GM13977 (cell line): ENCODE data around the gene AMBRA1.

Source experiments
- DNase-seq: peaks from one replicate; pipeline ENCODE4 v3.0.0; 2012; ENCODE audit warnings: low spot score
- in situ Hi-C: fragments of 300-500 bp; cut with MboI; formaldehyde crosslinking; loops from one replicate; pipeline ENCODE4 v1.12.0; 2022; ENCODE audit warnings: low sequenced_read_pairs, low pct_unique_long_range_greater_than_20kb, mixed read lengths, inconsistent platforms; ENCODE audit not compliant: unreplicated experiment
- TF ChIP-seq, protein P1 (sequence below): IDR thresholded peaks from 2 replicates; pipeline ENCODE4 v1.5.1; 2012; ENCODE audit warnings: mild to moderate bottlenecking, control low read depth; ENCODE audit not compliant: insufficient read depth; ENCODE audit errors: extremely low read depth, missing control alignments

Gene AMBRA1

GRCh38 chr11:46426233-46426991, 167.4 kb downstream of the AMBRA1 start:
- TF ChIP-seq, protein P1, sequence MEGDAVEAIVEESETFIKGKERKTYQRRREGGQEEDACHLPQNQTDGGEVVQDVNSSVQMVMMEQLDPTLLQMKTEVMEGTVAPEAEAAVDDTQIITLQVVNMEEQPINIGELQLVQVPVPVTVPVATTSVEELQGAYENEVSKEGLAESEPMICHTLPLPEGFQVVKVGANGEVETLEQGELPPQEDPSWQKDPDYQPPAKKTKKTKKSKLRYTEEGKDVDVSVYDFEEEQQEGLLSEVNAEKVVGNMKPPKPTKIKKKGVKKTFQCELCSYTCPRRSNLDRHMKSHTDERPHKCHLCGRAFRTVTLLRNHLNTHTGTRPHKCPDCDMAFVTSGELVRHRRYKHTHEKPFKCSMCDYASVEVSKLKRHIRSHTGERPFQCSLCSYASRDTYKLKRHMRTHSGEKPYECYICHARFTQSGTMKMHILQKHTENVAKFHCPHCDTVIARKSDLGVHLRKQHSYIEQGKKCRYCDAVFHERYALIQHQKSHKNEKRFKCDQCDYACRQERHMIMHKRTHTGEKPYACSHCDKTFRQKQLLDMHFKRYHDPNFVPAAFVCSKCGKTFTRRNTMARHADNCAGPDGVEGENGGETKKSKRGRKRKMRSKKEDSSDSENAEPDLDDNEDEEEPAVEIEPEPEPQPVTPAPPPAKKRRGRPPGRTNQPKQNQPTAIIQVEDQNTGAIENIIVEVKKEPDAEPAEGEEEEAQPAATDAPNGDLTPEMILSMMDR: no peak
- in situ Hi-C loops: no loop called here
- DNase-seq: no peak

GRCh38 chr11:46422588-46422987, 171.2 kb downstream of the AMBRA1 start:
- TF ChIP-seq, protein P1: no peak
- no peak for DNase-seq
- in situ Hi-C loops: no loop called here

GRCh38 chr11:46421257-46421880, 172.5 kb downstream of the AMBRA1 start:
- TF ChIP-seq, protein P1: no peak
- in situ Hi-C loops: no loop called here
- no peak for DNase-seq

DNA sequence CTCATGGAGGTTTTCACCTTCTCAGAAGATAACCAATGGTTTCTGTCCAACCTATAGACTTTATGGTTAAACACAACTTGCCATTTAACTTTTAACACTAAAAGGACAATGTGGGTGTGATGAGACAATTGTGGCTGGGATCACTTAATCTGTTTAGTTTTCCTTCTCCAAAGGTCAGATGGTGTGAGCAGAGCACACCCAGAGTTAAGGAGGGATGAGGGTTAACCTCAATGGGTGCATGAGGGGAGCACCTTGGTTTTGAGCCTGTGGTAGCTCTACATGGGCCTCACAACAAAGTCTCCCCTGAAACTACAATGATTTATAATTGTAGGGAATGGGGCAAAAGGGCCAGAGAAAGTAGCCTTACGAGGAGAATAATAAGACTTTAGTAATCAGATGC, 173.3 kb downstream of the AMBRA1 start:
- TF ChIP-seq, protein P1: no peak
- in situ Hi-C loops: no loop called here
- DNase-seq: no peak

- TF ChIP-seq, protein P1: no peak
- in situ Hi-C loops: no loop called here
- no peak for DNase-seq
Measured at GRCh38 chr11:46418751-46419150, 175.1 kb downstream of the AMBRA1 start.

DNA sequence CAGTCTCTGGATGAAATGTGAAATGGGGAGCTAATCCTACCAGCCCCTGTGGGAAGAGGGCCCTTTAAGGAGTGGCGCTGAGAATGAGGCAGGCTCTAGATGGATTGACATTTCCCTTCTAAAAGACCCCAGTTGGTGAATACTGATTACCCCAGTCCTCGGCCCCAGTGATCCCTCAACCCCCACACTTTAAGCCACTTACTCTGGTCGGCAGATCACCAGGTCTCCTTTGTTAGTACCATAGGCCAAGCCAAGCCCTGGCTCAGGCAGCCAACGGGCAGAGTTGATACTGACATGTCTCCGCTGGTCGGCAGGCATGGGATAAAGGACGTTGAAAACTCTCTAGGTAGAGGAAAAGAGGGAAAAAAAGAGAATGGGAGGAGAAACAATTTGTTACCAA, 176.1 kb downstream of the AMBRA1 start:
- in situ Hi-C loops: no loop called here
- TF ChIP-seq, protein P1: no peak
- DNase-seq: no peak
